ENCODE data around the gene OBP2A.

DNA sequence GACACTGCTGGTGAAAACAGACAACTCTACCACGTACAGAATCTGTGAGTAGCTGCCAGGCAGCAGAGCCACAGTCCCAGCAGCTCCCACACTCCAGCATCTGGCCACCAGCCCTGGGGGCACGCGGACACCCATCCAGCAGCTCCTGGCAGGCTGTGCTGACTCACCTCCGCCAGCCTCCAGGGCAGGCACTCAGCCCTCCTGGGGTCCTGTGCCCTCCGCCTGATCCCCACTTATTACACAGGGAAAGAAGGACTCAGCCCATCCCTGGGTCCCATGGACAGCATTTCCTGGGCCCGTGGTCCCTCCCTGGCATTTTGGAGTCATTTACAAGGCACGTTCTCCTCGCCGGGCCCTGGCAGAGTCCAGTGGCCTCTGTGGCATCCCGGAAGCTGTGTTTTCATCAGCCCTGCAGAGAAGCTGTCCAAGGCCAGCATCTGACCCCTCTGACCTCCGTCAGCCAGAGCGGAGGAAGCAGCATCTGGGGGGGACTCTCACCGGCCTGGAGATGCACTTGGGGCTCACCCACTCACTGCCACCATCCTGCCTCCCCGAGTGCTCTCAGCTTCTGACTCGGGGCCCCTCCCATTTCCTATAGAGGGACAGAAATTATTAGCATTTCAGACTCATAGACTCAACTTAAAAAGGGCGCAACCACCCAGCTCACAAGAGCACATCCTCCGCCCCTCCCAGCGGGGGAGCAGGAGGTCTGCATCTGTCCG, 37.2 kb downstream of the OBP2A start:
- no peak for TF ChIP-seq TAF1 (IDR thresholded peaks at IDR 0.05; ENCODE audit: borderline replicate concordance, insufficient read depth, low read length)
- TF ChIP-seq SIN3A (IDR thresholded peaks at IDR 0.05; ENCODE audit: borderline replicate concordance, insufficient read depth, low read length) = no peak
- no peak for TF ChIP-seq POLR2AphosphoS5 (IDR thresholded peaks at IDR 0.05; ENCODE audit: low read depth, low read length)

Measured in PFSK-1 (cell line).